Uterus (tissue), 2 donors: Measurements from ENCODE around the gene ARHGAP21.

Source experiments
- POLR2A ChIP-seq, 2 donors: fragments of 450-650 bp; IDR thresholded peaks; one replicate each; pipeline ENCODE4 v1.6.1; 2016; ENCODE audit warnings: antibody characterized with exemption in 2 of 2, mild to moderate bottlenecking in 1 of 2, moderate library complexity in 1 of 2
- TF ChIP-seq, protein P1 (sequence below), 4 experiments: fragments of 200-600 bp in 2 of 4; fragments of 450-650 bp in 2 of 4; sonication (generic) in 2 of 4; IDR thresholded peaks; one replicate each; pipeline ENCODE4 v1.5.1; 2016 to 2019; ENCODE audit warnings: antibody characterized with exemption in 4 of 4, mild to moderate bottlenecking in 2 of 4, moderate library complexity in 1 of 4

DNA sequence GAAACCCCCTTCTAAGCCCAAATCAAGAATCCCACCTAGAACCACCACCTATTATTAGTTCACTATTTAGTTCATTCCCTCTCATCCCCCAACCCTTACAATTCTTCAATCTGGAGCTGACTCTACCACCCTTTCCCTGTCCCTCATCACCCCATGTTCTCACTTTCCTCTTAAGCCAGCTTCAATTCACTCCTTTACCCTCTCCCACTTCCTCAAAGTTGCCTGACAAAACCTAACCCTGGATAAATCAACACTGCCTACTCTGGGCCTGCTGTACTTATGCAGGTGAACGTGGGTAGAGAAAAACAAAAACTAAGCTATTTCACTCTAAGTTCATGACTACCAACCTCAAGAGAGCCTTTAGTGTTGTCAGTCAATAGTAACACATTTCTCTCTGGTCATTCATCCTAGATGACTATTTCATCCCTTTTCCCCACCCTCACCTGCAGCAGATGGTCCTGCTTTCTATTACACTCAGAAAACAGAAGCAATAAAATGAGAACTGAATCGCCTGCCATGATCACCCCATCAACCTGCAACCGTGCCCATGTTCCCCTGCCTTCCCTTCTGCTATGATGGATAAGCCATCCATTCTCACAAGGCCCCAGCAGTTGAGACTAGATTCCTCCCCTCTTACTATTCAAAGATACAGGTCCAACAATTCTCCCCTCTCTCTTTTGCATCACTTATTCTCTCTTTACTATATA lies 52.6 kb downstream of the ARHGAP21 start:
- TF ChIP-seq, protein P1, sequence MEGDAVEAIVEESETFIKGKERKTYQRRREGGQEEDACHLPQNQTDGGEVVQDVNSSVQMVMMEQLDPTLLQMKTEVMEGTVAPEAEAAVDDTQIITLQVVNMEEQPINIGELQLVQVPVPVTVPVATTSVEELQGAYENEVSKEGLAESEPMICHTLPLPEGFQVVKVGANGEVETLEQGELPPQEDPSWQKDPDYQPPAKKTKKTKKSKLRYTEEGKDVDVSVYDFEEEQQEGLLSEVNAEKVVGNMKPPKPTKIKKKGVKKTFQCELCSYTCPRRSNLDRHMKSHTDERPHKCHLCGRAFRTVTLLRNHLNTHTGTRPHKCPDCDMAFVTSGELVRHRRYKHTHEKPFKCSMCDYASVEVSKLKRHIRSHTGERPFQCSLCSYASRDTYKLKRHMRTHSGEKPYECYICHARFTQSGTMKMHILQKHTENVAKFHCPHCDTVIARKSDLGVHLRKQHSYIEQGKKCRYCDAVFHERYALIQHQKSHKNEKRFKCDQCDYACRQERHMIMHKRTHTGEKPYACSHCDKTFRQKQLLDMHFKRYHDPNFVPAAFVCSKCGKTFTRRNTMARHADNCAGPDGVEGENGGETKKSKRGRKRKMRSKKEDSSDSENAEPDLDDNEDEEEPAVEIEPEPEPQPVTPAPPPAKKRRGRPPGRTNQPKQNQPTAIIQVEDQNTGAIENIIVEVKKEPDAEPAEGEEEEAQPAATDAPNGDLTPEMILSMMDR (IDR thresholded peaks at IDR 0.05), result no peak
- no peak for TF ChIP-seq POLR2A (IDR thresholded peaks at IDR 0.05)
